ENCODE measurements around the gene INHBA. TPM values are rescaled to one million over a fixed set of nuclear protein-coding genes. Genes with fewer than 3 reads are reported as not detected.

The INHBA gene
- total RNA-seq, 1 experiment from 2014 or later, result 1.7 TPM

- Histone ChIP-seq H4K5ac (ENCODE audit: insufficient read length, low read depth, low read length) (no peak overlapping the region), H2BK12ac (ENCODE audit: insufficient read length, low read depth, low read length) (no peak overlapping the region), H4K20me1 (ENCODE audit: control insufficient read depth, insufficient read depth, insufficient read length) (no peaks in the 10 kb centered on the region), H2BK5ac (ENCODE audit: insufficient read length, low read length) (no peak overlapping the region), H3K9me3 (ENCODE audit: control insufficient read depth, low read depth, low read length) (no peaks in the 10 kb centered on the region), H2BK120ac (ENCODE audit: low read depth, low read length, poor library complexity, severe bottlenecking) (no peak overlapping the region), H3K27me3 (ENCODE audit: insufficient read depth, low read length) (no peaks in the 10 kb centered on the region), H3K4me1 (ENCODE audit: insufficient read depth, low read length) (no peaks in the 10 kb centered on the region), H4K8ac (replicated peaks; ENCODE audit: insufficient read length, low read depth, low read length) (no peak overlapping the region), H3K79me1 (ENCODE audit: insufficient read depth, low read depth, low read length, poor library complexity, severe bottlenecking) (no peaks in the 10 kb centered on the region), H3K4ac (ENCODE audit: low read depth, low read length) (no peak overlapping the region), H2AK5ac (ENCODE audit: insufficient read length, low read length) (no peak overlapping the region), H2AFZ (ENCODE audit: low read length) (no peak overlapping the region), H2BK20ac (ENCODE audit: low read depth, low read length, poor library complexity, severe bottlenecking) (no peak overlapping the region), H3K23ac (ENCODE audit: insufficient read length, low read depth, low read length) (no peak overlapping the region), H3K56ac (ENCODE audit: insufficient read length, low read depth, low read length) (no peak overlapping the region), H3K23me2 (ENCODE audit: insufficient read length, low read depth, low read length, poor library complexity, severe bottlenecking) (no peaks in the 10 kb centered on the region), H3K18ac (ENCODE audit: insufficient read length, low read depth, low read length) (no peak overlapping the region), H4K91ac (ENCODE audit: insufficient read length, low read depth, low read length) (no peak overlapping the region), H3K27ac (ENCODE audit: insufficient read length, low read depth, low read length) (no peak overlapping the region), H3K4me2 (ENCODE audit: insufficient read depth, insufficient read length, low read length) (no peak overlapping the region), H3K14ac (ENCODE audit: insufficient read depth, low read length) (no peak overlapping the region), H3K9ac (ENCODE audit: extremely low read depth, insufficient read length, low read length) (no peak overlapping the region), H3T11ph (ENCODE audit: low read length) (no peak overlapping the region), H2BK15ac (ENCODE audit: low read depth, low read length) (no peak overlapping the region), H3K79me2 (ENCODE audit: insufficient read depth, low read length) (no peaks in the 10 kb centered on the region)
- H3K27ac Mint-ChIP-seq, result no peak overlapping the region
- DNase-seq, result no peak
- H3K4me3 Mint-ChIP-seq, result no peak overlapping the region
- no peaks in the 10 kb centered on the region for H3K27me3 Mint-ChIP-seq (ENCODE audit: low read depth)
- H3K9me3 Mint-ChIP-seq, result no peaks in the 10 kb centered on the region
- no peak for TF ChIP-seq CTCF (conservative IDR thresholded peaks at IDR 0.05)
- no peaks in the 10 kb centered on the region for H3K36me3 Mint-ChIP-seq (ENCODE audit: insufficient read depth in 1 of 3, low read depth in 3 of 3)
- peaks cover 8 to 9% of the 10 kb centered on the region in 2 experiments for H3K4me1 Mint-ChIP-seq
- no CpG with 5 or more reads among the region's 1 CpG for WGBS (ENCODE audit: extremely low coverage, insufficient read length, low lambda C conversion rate)
Observed at GRCh38 chr7:41652267-41652666, 50.6 kb downstream of the INHBA start.
